ENCODE measurements around the gene COA1. TPM values are rescaled to one million over a fixed set of nuclear protein-coding genes. Genes with fewer than 3 reads are reported as not detected.

COA1 gene
- total RNA-seq, 1 donor from 2014 or later: 192 TPM

DNA sequence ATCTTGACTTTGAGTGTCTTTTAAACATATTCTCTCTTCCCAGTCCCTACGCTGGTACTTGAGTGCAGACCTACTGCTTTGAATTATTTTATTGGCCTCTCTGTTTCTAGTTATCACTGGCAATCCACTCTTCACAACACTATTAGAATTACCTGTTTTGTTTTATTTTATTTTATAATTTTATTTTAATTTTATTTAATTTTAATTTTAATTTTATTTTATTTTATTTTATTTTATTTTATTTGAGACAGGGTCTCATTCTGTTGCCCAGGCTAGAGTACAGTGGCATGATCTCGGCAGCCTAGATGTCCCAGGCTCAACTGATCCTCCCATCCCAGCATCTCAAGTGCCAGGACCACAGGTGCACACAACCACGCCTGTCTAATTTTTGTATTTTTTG is 139.6 kb downstream of the COA1 start:
- Mint-ChIP-seq H3K4me3 (no peak overlapping the region), H3K9me3 (no peaks in the 10 kb centered on the region), H3K36me3 (no peaks in the 10 kb centered on the region), H3K4me1 (peaks cover 11% of the 10 kb centered on the region), H3K27ac (no peak overlapping the region), H3K27me3 (ENCODE audit: insufficient read depth, low read depth) (no peaks in the 10 kb centered on the region)
- peaks cover under 1% of the 10 kb centered on the region for H4K20me1 ChIP-seq (ENCODE audit: low read depth)
- H3K79me2 ChIP-seq (ENCODE audit: low read depth): peaks cover 45% of the 10 kb centered on the region
- no peak overlapping the region for H3K4me3 ChIP-seq
- peaks cover under 1% of the 10 kb centered on the region for H3F3A ChIP-seq (ENCODE audit: low read depth)
- DNase-seq (ENCODE audit: low spot score): no peak
- no peak overlapping the region for H3K4me2 ChIP-seq
- no peak for TF ChIP-seq EZH2 (IDR thresholded peaks at IDR 0.05)
- TF ChIP-seq EZH2phosphoT487 (IDR thresholded peaks at IDR 0.05): no peak
- TF ChIP-seq, protein P1, sequence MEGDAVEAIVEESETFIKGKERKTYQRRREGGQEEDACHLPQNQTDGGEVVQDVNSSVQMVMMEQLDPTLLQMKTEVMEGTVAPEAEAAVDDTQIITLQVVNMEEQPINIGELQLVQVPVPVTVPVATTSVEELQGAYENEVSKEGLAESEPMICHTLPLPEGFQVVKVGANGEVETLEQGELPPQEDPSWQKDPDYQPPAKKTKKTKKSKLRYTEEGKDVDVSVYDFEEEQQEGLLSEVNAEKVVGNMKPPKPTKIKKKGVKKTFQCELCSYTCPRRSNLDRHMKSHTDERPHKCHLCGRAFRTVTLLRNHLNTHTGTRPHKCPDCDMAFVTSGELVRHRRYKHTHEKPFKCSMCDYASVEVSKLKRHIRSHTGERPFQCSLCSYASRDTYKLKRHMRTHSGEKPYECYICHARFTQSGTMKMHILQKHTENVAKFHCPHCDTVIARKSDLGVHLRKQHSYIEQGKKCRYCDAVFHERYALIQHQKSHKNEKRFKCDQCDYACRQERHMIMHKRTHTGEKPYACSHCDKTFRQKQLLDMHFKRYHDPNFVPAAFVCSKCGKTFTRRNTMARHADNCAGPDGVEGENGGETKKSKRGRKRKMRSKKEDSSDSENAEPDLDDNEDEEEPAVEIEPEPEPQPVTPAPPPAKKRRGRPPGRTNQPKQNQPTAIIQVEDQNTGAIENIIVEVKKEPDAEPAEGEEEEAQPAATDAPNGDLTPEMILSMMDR (IDR thresholded peaks at IDR 0.05): no peak
- no peak overlapping the region for H3K9ac ChIP-seq
- H3K9me3 ChIP-seq (ENCODE audit: low read depth): no peaks in the 10 kb centered on the region
- peaks cover 9% of the 10 kb centered on the region for H3K27me3 ChIP-seq
- peaks cover 1% of the 10 kb centered on the region for H3K4me1 ChIP-seq
- no peaks in the 10 kb centered on the region for H3K36me3 ChIP-seq
- no peak overlapping the region for H2AFZ ChIP-seq (replicated peaks)
- no peak overlapping the region for H3K27ac ChIP-seq

Other genes starting within 250 kb of the COA1 start
- 13.1 and 15.6 TPM in 2 replicates for gene STK17A, start 146.4 kb downstream of the COA1 start, total RNA-seq (ENCODE audit: low replicate concordance)
- gene BLVRA, start 29.2 kb upstream of the COA1 start, total RNA-seq (ENCODE audit: low replicate concordance): 24.6 and 27.9 TPM in 2 replicates
- gene MRPS24, start 140.0 kb upstream of the COA1 start, total RNA-seq (ENCODE audit: low replicate concordance): 54.6 and 60.6 TPM in 2 replicates
- 9.2 TPM in 2 replicates for gene URGCP, start 177.1 kb upstream of the COA1 start, total RNA-seq (ENCODE audit: low replicate concordance)
- gene UBE2D4, start 196.9 kb upstream of the COA1 start, total RNA-seq (ENCODE audit: low replicate concordance): 6.8 and 11.7 TPM in 2 replicates